HG03097 (cell line): ENCODE measurements around the gene HDAC4.

ENCODE experiments used
- ATAC-seq: cut with Tn5 transposase; IDR thresholded peaks from one replicate; pipeline ENCODE4 v1.9.1; 2021; ENCODE audit not compliant: unreplicated experiment, low FRiP score

Gene HDAC4

GRCh38 chr2:239137898-239138283 is 262.9 kb downstream of the HDAC4 start:
- ATAC-seq: no peak

- ATAC-seq: no peak
Measured at GRCh38 chr2:239137165-239137897, 263.5 kb downstream of the HDAC4 start.

GRCh38 chr2:239136762-239137161 is 264.1 kb downstream of the HDAC4 start:
- no peak for ATAC-seq

- ATAC-seq: no peak
Measured at GRCh38 chr2:239136203-239136602, 264.6 kb downstream of the HDAC4 start.

GRCh38 chr2:239135531-239135930 is 265.3 kb downstream of the HDAC4 start:
- ATAC-seq: no peak

GRCh38 chr2:239133945-239134570 is 266.8 kb downstream of the HDAC4 start:
- no peak for ATAC-seq

- ATAC-seq: no peak
Measured at GRCh38 chr2:239132786-239133185, 268.0 kb downstream of the HDAC4 start.

GRCh38 chr2:239132156-239132709 is 268.6 kb downstream of the HDAC4 start:
- ATAC-seq: no peak

- no peak for ATAC-seq
Measured at GRCh38 chr2:239131521-239131920, 269.3 kb downstream of the HDAC4 start.

- ATAC-seq: no peak
Measured at GRCh38 chr2:239130786-239131325, 270.0 kb downstream of the HDAC4 start.

GRCh38 chr2:239130041-239130440 is 270.8 kb downstream of the HDAC4 start:
- no peak for ATAC-seq

GRCh38 chr2:239129147-239129920 is 271.5 kb downstream of the HDAC4 start:
- no peak for ATAC-seq

- no peak for ATAC-seq
Measured at GRCh38 chr2:239128706-239129105, 272.1 kb downstream of the HDAC4 start.

GRCh38 chr2:239127513-239127912 is 273.3 kb downstream of the HDAC4 start:
- ATAC-seq: no peak

GRCh38 chr2:239125726-239126675 is 274.8 kb downstream of the HDAC4 start:
- no peak for ATAC-seq

GRCh38 chr2:239124152-239124899 is 276.5 kb downstream of the HDAC4 start:
- ATAC-seq: no peak

- ATAC-seq: no peak
Measured at GRCh38 chr2:239122421-239123110, 278.3 kb downstream of the HDAC4 start.

GRCh38 chr2:239121600-239122012 is 279.2 kb downstream of the HDAC4 start:
- no peak for ATAC-seq

- no peak for ATAC-seq
Measured at GRCh38 chr2:239120664-239121063, 280.2 kb downstream of the HDAC4 start.
